ENCODE data around the gene BEAN1.

DNA sequence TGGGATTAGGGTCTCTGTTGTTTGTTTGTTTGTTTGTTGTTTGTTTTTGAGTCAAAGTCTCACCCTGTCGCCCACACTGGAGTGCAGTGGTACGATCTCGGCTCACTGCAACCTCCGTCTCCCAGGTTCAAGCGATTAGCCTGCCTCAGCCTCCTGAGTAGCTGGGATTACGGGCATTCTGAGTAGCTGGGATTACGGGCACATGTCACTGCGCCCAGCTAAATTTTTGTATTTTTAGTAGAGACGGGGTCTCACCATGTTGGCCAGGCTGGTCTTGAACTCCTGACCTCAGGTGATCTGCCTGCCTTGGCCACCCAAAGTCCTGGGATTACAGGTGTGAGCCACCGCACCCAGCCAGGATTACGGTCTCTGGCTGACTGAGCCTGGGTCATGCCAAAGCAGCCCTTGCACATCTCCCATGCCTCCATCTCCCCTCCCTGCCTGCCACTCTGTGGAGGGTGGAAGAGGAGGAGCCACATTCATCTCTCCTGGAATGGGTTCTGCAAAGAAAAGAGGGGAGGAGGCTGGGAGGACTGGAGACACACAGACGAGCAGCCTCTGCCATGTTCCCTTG is 59.2 kb downstream of the BEAN1 start:
- TF ChIP-seq YY1 (IDR thresholded peaks at IDR 0.05; ENCODE audit: extremely low read depth, insufficient replicate concordance, low read depth, low read length) (no peak), CTCF (IDR thresholded peaks at IDR 0.05 in 2 of 3, conservative IDR thresholded peaks at IDR 0.05 in 1 of 3; ENCODE audit: borderline replicate concordance in 1 of 3, insufficient read depth in 1 of 3, low read depth in 2 of 3, low read length in 2 of 3) (no peak), CEBPB (IDR thresholded peaks at IDR 0.05; ENCODE audit: low read depth) (no peak)

All from HCT116 (cell line).